NOMO-1 treated with DMSO at 0.1 percent for 48 hours (cell line): Measurements from ENCODE around the gene DCXR.

Experiments used
- DNase-seq: peaks from one replicate; lab custom pipeline; 2025; ENCODE audit not compliant: unreplicated experiment; lab: John Stamatoyannopoulos, UW

The DCXR gene

DNA sequence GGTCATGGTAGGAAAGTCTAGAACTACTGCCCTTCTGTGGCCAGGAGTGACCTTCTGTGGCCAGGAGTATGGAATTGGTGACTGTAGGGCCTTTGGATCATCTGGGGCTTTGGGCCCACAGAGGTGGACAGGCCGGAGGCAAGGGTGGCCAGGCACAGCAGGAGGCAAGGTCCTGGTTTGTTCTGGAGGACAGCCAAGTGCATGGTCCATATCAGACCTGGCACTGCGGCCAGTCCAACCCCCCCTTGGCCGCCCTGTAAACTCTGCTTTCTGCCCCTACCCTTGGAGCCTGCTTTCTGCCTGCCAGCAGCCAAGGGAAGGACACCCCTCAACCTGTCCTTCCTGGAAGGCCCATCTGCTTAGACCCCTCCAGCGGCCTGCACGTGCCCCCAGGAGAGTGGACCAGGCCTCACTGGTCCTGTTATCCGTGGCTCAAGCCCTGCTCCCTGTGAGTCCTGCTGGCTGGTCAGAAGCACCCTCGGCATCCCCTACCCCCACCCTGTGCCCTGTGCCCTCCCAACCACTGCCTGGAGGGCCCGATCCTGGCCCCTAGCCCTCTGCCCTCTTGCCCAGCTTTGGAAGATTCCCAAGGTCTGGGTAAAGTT lies 2.3 kb upstream of the DCXR start:
- no peak for DNase-seq

DNA sequence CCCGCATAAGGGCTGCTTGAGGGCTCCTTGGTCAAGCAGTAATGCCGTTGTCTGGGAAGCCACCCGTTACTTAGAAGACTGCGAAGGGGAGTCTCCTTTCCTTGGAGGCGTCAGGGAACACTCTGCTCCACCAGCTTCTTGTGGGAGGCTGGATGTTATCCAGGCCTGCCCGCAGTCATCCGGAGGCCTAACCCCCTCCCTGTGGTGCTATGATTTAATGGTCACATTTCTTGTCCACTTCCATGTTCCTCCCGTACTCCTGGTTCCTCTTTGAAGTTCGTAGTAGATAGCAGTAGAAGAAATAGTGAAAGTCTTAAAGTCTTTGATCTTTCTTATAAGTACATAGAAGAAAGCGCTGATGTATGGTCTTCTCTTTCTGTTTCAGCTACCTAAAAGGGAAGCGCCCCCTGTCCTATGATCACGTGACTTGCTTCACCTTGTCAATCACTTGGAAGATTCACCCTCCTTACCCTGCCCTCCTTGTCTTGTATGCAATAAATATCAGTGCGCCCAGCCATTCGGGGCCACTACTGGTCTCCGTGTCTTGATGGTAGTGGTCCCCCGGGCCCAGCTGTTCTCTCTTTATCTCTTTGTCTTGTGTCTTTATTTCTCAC lies 1.4 kb upstream of the DCXR start:
- peak; percentile 19 for DNase-seq

DNA sequence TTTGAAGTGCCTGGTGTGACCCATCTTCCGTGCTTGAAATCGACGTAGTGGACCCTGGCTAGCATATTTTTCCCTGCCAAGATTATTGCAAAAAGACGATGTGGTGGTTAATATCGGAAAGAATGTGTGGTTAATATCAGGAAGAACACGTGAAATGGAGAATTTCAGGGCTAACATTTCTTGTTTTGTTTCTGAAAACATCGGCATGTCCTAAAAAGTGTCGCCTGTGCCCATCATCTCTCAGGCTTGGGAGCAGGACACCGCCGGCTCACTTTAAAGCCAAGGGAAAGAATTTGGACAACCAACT lies 345 bp upstream of the DCXR start:
- DNase-seq, result no peak

DNA sequence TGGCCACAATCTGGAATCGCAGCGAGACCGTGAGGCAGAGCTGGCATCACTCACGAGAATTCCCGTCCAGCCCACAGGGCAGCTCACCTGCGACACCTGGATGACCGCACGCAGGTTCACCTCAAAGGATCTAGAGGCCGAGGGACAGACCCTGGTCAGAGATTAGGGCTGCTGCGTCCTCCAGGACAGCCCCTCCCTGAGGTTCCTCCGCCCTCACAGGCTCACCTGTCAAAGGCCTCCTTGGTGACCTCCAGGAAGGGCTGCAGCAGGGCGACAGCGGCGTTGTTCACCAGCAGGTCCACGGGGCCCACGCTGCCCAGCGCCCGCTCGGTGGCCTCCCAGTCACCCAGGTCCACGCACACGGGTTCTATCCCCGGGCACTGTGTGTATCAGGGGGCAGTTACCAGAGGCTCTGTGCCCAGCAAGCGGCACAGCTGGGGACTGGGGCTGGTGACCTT lies 834 bp downstream of the DCXR start:
- DNase-seq, result no peak

DNA sequence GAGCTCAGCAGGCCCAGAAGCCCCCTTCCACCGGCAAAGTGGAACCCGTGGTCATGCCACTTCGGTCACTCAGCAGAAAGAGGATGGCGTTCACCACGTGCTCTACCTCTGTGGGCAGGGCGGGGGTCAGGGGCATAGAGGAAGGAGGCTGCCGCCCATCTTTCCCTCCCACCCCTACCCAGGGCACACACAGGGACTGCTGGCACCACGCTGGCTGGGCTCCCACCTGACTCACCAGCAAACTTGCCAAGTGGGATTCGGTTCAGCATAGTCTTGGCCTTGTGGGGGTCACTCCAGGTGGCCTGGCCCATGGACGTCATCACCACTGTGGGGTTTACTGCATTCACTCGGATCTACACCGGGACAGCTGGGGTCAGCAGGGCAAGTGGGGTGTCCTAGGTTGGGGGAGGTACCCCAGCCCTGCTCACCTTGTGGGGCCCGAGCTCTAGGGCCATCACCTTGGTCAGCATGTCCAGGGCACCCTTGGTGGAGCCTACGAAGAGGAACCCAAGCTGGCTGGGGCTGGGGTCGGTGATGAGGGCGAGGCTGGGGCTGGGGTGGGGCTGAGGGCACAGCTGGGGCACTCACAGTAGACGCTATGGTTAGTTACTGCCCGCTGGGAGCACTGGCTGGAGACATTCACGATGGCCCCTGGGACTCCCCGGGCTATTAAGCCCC lies 1.4 kb downstream of the DCXR start:
- no peak for DNase-seq

DNA sequence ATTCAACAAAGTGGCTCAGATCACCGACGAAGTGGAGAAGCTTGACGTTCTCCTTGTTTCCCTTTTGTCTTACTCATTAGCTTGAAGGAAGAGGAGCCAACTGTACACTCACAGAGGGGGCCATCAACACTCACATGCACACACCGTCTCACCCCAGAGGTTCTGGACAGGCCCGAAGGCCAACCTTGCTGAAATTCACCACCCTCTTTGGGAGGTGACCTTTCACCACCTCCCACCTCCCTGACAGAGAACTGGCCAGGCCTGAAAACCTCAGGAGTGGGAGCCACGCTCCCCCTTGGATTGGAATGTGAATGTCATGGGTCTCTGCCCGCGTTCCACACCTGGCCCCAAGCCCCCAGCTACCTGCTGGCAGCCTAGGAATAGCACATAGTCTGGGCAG lies 2.0 kb downstream of the DCXR start:
- no peak for DNase-seq

DNA sequence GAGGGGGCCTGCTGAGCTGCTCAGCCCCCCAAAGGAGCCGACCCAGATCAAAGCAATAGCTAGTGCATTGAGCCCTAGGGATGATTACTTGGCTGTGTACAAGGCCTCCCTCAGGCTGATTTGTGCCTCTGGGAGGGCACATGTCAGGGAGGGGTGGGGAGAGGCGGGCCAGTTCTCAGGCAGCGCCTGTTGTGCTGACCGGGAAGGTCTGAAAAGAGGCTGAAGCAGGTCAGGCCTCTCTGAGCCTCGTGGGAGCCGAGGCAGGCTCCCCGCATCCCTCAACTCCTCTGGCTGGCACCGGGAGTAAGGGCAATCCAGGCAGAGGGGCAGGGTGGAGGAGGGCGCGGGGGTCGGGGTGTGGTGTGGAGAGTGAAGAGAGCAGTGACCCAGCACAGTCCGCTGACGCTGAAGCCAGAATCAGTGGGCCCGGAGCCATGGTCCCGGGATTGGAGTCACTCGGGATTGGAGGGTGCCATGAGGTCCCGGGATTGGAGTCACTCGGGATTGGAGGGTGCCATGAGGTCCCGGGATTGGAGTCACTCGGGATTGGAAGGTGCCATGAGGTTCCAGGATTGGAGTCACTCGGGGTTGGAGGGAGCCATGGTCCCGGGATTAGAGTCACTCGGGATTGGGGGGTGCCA lies 3.0 kb downstream of the DCXR start:
- no peak for DNase-seq

DNA sequence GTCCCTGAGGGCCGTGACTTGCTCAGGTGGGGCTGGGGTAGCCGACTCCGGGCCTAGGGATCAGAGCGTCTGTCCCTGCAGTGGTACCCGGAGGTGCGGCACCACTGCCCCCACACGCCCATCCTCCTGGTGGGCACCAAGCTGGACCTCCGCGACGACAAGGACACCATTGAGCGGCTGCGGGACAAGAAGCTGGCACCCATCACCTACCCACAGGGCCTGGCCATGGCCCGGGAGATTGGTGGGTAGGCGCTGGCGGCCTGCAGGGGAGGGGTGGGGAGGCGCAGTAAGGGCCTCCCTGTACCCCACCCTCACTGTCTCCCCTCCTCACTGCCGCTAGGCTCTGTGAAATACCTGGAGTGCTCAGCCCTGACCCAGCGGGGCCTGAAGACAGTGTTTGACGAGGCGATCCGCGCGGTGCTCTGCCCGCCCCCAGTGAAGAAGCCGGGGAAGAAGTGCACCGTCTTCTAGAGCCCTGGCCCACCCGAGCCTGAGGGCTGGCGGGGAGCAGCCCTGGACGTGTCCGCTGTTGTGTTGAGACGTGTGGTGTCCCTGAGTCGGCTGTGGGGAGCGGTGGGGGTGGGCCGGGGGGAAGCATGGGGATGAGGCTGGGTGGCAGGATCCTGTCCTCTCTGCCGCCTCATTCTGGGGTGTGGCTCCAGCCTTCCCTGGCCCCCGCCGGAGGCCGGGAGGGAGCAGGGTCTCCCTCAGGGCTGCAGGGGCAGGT lies 4.0 kb downstream of the DCXR start:
- no peak for DNase-seq

DNA sequence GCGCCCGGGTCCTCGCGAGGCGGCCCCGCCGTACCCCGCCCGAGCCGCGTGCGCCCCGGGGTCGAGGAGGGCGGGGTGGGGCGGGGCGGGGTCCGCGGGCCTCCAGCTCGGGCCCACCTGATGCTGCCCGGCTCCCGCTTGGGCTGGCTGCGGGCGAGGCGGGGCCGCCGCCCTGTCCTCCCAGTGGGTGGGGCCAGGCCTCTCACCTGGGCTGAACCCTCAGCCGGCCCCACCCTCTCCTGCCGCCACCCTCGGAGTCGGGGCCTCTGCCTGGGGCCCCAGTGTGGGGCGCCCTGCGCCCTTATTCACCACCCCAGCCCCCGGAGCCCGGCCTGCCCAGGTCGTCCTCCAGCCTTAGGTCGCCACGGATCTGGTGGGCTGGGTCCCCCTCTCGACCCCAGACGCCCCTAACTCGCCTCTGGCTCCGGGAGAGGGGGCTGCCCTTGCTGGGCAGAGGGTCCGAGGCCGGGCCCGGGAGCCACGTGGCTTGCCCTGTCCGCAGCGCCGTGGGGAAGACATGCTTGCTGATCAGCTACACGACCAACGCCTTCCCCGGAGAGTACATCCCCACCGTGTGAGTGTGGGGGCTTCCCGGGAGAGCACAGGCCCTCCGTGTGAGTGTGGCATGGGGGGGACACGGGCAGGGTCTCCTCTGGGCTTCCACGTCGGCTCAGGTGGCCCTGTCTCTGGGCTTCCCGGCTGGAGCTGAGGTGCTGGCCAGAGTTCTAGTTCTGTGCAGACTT lies 5.4 kb downstream of the DCXR start:
- no peak for DNase-seq

DNA sequence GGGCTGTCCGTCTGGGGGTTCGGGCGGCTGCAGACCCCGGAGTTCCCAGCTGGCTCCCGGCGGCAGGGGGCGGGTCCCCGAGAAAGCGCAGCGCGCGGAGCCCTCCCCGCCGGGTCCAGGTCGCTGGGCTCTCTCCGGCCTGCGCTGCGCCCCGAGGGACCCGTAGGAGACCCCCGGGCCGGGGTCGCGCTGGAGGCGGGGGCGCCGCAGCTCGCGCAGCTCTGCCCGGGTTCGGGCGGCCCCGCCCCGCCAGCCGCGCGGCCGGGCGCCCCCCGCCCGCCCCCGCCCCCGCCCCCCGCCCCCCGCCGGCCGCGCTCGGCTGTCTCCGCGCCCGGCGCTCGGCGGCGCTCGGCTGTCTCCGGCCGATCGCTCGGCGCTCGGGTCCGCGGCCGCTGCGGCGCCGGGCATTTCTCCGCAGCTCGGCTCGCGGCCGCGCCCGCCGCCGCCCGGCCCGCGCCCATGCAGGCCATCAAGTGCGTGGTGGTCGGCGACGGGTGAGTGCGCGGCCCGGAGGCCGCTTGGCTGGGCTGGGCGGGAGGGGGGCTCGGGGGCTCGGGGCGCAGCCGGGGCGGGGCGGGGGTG lies 6.1 kb downstream of the DCXR start, which contains the start of gene RAC3:
Gene RAC3 (plus strand): TSS at position 376 of the 582 bp plus-strand sequence. CDS start 84 bp downstream, at position 460.
- DNase-seq, result no peak

DNA sequence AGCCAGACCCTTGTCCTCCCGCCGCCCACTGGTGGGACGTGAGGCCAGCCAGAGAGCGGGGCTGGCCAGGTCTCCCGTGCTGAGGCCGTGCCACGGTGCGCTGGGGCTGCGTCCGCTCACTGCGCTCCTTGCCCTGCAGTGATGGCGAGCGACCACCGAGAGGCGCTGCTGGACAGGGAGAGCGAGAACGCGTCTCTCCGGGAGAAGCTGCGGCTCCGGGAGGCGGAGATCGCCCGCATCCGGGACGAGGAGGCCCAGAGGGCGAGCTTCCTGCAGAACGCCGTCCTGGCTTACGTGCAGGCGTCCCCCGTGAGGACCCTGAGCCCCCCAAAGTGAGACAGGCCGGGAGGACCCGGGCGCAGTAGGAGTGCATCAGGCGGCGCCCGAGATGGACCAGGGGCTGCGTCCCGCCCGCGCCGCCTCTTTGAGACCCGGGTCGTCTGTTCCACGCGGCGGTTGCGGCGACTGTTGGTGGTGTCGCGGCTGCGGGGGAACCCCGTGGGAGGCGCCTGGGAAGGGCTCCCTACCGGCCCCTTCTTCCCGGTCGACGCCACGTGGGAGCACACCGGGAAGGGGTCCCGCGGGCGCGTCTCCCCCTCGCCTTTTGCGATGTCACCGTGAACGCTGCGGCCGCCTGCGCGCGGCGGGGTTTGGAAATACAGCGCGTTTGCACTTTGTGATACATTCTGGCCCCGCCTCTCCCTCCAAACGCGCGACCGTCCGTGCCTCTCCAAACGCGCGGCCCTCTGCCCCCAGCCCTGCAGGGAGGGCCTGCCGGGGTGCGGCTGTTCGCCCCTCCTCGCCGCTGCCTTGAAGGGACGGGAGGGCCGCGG lies 6.8 kb downstream of the DCXR start:
- peak; percentile 79 for DNase-seq

DNA sequence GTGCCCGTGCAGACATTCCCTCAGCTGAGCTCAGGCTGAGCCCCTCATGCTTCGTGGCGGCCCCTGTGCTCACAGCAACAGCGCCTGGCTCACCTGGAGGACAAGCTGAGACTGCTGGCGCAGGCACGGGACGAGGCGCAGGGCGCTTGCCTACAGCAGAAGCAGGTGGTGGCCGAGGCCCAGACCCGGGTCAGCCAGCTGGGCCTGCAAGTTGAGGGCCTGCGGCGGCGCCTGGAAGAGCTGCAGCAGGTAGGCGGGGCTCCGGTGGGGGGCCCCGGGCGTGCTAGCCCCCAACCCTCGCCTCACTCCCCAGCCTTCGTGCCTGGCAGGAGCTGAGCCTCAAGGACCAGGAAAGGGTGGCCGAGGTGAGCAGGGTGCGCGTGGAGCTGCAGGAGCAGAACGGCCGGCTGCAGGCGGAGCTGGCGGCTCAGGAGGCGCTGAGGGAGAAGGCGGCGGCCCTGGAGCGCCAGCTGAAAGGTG lies 7.5 kb downstream of the DCXR start:
- DNase-seq, result no peak

DNA sequence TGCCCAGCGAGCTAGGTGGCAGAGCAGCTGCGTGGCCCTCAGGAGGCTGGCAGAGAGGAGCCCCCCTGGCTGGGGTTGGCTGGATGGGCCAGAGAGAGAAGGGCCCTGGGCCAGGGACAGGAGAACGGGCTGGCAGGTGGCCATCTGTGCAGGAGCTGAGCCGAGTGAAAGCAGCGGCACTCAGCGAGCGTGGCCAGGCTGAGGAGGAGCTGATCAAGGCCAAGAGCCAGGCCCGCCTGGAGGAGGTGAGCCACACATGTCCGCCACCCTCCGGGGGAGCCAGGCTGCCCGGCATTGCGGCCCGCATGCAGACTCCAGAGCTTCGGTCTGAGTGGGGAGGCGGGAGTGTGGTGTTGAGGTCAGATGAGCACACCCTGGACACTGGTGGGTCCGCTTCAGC lies 8.1 kb downstream of the DCXR start:
- no peak for DNase-seq

DNA sequence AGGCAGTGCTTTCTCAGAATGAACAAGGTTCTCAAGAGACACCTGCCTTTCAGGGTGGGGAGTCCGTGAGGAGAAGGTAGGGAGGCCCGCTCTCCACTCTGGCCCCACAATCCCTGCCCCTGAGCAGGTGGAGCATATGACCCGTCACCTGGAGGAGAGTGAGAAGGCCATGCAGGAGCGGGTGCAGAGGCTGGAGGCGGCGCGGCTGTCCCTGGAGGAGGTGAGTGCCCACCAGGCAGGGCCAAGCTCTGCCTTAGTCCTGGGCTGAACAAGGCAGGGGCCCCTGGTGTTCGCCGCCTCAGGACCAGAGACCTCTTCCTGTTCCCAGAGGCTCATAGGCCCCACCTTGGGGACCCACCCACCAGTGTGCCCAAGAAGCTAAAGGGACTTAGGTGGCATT lies 8.5 kb downstream of the DCXR start:
- DNase-seq, result no peak

DNA sequence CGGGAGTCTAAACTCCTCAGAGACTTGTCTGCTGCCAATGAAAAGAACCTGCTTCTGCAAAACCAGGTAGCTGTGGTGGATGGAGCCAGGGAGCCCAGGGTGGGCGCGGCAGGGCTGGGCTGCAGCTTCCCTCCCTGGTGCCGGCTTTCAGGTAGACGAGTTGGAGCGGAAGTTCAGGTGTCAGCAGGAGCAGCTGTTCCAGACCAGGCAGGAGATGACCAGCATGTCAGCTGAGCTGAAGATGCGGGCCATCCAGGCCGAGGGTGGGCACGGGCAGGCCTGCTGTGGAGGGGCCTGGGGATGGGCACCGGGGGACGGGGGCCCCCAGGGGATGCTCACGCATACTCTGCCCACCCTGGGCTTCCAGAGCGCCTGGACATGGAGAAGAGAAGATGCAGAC lies 9.3 kb downstream of the DCXR start:
- DNase-seq, result no peak

DNA sequence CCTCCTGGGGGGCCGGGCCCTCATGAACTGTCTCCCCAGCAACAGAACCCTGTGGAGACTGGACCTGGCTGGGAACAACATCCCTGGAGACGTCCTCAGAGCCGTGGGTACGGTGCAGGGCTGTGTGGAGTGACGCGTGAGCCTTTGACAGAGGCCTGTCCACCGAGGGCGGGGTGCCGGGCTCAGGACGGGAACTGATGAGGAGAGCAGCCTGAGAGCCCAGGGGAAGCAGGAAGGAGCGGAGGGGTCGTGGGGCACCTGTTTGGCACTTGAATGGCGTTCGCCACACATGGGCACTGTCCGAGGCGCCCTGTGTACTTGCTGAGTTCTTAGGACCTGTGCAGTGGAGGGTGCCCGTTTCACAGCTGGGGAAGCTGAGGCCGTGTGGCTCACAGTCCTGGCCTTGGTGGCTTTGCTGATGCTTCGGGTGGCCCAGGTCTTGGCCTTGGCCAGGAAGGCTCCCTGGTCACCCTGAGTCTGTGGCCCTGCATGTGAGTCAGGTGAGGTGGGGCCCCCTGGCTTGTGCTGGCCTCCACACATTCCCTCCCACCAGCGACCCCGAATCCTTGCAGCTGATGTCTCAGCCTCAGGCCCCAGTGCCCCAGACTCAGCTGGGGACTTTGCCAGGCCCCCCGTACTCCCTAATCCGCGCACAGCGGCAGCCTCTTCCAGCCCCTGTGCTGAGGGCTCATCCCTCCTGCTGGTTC lies 11.9 kb downstream of the DCXR start:
- DNase-seq, result no peak

DNA sequence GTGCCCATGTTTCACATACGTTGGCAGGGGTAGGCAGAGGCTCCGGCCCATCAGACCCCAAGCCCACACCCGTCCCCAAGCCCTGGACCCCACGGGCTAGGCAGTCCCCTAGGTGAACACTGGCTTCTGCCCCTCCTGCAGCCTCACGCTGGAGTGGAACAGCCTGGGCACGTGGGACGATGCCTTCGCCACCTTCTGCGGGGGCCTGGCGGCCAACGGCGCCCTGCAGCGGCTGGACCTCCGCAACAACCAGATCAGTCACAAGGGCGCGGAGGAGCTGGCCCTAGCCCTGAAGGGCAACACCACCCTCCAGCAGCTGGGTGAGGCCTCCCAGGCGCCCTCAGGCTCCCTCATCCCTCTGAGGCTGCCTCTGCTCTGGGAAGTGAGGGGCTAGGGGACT lies 12.6 kb downstream of the DCXR start:
- DNase-seq, result no peak

DNA sequence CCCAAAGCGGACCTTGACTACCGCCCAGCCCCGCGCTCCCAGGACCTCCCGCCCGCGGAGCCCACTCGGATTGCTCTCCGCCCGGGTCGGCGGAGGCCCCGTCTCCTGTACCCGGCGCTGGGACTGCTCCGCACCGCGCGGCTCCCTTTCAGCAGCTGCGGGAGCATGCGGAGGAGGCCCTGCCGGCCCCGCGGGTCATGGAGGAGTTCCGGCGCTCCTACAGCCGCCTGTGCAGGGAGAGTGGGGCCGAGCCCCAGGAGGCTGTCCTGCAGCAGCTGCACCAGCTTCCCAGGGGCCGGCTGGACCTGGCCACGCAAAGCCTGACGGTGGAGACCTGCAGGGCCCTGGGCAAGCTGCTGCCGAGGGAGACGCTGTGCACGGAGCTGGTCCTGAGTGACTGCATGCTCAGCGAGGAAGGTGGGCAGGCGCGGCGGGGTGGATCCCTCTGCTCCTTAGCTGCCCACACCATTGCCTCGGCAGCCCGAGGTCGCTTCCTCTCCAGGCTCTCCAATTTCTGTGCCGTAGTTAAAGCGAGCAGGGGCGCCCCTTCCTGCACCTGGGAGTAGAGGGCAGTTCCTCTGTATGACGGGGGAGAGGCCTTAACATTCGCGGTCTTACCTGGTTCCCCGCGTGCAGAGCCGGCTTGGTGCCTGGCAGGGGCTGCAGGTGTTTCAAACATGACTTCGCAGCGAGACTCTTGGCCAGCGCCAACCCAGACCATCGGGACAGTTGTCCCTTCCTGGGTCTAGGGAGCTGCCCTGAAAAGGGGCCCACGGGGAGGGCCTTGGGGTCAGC lies 13.9 kb downstream of the DCXR start:
- peak; percentile 28 for DNase-seq
